HG03039 (cell line): Measurements from ENCODE around the gene SRGAP2B.
"Not testable (repeated sequence)": the region's sequence is repeated elsewhere in the genome, so short reads cannot be mapped to it uniquely, and the experiment has no call there.

Experiments used
- ATAC-seq: cut with Tn5 transposase; IDR thresholded peaks from one replicate; pipeline ENCODE4 v1.9.1; 2021; ENCODE audit warnings: mild to moderate bottlenecking, moderate library complexity; ENCODE audit not compliant: unreplicated experiment

Gene SRGAP2B

DNA sequence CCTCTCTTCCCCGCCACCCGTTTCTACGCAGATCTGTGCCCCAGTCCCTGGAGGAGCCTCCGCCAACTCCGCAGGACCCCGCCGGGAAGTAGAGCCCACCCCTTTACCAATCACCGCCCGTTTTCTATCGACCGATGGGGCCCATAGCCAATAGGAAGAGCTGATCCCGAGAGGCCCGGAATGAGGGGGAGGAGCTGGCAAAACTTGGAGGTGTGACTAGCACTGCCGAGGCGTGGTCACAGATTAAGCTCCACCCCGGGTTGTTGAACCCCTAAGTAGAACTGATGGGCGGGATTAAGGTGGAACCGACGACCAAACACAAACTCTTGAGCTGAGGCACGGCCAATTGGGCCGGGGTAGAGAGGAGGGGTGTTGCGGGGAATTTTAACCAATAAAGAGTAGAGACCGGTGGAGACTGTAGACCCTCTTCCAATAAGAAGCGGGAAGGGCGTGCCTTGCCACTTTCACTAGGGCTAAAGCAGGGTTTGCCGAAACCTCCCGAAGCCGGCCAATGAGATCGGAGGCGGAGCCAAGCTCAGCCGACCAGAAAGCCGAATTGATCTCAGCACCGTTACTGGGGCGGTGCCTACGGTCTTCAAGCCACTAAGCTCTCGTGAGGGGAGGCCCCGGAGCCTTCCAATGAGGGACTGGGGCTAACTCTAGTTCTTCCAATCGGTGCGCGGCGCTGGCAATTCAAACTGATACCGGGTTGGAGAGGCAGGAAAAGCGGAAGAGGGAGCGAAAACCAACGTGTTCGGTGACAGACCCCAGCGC lies at the start of gene SRGAP2B, which contains the start of gene FAM72D:
TSS of gene SRGAP2B (minus strand) at position 45 of the 774 bp plus-strand sequence. CDS start 2,427 bp downstream, outside the sequence.
TSS of gene FAM72D (plus strand) at position 691 of the 774 bp plus-strand sequence. CDS start 874 bp downstream, outside the sequence.
- peak; percentile 84 for ATAC-seq

DNA sequence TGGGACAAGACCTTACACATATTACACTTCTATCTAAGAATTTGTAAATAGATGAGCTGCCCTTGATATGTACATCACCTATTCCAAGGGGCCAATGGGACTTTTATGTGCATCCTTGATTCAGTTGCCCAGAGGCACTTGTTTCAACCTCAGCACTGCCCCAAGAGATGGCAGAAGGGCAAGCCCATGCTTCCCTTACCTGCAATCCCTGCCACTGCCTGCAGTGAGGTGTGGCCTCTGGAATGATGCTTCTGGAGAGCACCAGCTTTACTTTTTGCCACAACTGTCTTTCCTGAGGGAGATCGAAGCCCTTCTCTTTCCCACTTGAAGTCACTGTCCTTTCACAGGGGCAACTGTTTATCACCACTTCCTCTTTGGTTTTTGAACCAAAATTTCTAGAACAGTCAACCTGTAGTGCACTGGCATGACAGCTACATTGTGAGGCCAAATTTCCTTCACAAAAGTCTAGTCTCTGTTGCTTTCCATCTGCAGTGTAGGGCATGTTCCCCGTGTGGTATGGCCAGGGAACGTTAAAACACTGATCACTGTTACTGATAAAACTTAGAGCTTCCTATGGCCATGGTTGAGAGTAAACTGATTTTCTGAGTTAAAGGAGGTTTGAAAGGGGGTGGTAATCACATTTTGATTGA lies 49.3 kb upstream of the SRGAP2B start:
- ATAC-seq: not testable (repeated sequence)

DNA sequence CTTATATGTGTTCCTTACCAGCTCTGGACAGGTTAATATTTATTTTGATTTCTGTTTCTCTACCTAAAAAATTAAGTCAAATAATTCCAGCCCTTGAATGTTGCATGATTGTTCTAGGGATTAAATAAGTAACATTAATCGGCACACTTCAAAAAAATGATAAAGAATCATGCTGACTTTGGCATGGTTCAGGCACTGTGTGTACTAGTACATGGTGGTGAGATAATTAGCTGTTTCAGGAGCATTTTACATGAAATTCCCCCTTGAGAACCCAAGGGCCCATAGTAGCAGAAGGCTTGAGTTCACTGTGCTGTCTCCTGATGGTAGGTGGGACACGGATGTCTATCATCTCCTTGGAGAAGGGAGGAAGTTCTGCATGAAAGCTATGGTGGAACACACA lies 45.4 kb upstream of the SRGAP2B start:
- not testable (repeated sequence) for ATAC-seq

DNA sequence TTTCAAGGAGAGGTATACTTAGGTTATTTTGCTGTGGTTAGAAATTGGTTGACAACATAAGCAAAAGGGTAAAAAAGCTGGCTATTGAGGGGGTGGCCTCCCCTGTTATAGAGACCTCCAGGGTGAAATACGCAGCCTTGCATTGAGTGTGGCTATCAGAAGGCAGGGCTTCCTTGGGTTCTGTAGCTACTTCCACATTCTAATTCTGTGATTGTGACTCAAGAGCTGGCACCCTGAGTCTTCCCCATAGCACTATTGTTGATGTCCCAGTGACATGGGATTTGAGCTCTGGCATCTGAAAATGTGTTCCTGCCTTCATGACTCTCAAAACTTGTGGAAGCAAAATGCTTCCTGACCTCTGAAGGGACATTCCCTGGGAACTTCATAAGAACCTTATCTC lies 39.3 kb upstream of the SRGAP2B start:
- ATAC-seq: not testable (repeated sequence)

DNA sequence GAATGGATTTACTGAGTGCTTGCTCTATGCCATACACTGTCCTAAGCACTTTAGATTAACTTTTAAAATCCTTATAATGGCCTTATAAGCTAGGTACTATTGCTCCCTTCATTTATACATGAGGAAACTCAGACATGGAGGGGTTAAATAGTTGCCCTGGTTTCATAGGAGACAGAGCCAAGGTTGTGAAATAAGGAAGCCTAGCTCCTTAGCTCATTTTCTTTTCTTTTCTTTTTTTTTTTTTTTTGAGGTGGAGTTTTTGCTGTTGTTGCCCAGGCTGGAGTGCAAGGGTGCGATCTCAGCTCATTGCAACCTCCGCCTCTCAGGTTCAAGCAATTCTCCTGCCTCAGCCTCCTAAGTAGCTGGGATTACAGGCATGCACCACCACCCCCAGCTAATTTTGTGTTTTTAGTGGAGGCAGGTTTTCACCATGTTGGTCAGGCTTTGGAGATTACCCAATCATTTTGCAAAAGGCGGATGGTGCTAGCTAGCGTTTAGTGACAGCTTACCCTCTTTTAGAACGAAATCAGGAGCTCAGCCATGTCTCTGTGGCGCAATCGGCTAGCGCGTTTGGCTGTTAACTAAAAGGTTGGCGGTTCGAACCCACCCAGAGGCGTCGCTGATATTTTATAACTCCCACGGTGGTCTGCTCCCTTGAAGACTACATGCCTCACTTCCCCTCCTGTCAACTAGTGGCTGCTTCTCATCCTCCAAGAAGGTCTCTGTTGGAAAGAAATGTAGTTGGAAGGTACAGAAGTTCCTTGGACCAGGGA lies 33.8 kb upstream of the SRGAP2B start:
- not testable (repeated sequence) for ATAC-seq

DNA sequence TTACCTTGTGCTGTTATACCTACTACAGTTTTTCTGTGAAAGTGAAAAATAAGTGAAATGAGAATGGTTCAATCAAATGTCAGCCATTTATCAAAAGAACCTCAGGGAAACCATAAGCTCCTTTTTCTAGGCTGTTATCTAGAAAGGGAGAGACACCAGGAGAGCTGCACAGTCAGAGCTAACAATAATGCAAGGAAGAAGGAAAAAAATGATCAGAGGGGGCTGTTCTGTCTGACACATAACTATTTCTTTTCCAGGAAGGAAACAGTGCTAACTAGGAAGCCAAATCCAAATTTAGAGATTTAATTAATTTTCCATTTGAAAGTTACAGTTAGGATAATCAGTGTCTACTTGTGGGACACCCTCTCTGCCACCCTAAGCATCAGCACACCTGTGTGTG lies 32.0 kb upstream of the SRGAP2B start:
- not testable (repeated sequence) for ATAC-seq

DNA sequence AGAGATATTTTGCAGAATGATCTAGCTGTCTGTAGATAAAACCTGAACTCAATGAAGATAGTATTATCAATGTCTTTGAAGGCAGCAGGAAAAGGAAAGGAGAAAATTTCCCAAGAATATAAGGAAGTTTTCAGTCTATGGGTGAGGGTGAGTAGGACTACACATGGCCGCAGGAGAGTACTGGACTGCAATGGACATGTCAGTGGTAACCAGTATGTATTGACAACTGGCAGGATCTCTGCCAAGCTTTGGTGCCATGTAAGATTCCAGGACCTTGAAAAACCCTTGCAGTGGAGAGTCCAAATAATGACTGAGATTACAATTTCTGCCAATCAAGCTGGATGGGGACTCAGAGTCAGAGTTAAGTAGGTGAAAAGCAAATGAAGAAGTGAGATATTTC lies 30.0 kb upstream of the SRGAP2B start:
- ATAC-seq: not testable (repeated sequence)

DNA sequence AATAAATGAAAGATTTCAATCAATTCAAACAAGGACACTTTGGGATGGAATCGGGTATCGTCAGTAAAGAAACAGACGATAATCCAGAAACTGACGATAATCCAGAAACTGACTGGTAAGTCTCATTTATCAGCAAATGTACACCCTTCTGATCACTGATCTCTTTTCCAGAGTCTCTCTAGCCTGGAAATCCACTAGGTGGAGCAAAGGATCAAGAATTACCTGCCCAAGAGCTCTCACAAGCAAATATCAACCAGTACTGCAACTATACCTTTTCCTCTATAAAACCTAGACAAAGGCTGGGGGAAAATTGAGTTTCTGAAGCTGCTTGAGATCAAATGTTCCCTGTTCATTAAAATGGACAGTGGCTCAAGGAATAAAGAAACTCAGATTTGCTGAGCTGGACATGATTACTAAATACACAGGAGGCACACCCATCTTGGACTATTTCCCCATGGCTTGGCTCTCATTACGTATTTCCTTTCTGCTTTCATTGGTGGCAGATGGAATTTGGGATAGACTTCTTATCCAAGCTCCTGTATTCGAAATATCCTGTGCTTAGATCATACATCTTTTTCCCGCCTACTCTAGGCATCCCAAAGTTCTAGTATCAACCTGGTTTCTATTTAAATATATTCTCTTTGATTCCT lies 29.0 kb upstream of the SRGAP2B start:
- not testable (repeated sequence) for ATAC-seq

DNA sequence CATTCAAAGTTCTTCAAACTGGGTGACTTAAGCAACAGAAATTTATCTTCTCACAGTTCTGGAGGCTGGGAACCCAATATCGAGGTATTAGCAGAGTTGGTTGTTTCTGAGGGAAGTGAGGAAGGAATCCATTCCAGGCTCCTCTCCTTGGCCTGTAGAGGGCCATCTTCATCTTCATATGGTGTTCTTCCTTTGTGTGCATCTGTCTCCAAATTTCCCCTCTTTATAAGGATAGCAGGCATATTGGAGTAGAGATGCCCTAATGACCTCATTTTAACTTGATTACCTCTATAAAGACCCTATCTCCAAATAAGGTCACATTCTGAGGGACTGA lies 27.9 kb upstream of the SRGAP2B start:
- not testable (repeated sequence) for ATAC-seq

DNA sequence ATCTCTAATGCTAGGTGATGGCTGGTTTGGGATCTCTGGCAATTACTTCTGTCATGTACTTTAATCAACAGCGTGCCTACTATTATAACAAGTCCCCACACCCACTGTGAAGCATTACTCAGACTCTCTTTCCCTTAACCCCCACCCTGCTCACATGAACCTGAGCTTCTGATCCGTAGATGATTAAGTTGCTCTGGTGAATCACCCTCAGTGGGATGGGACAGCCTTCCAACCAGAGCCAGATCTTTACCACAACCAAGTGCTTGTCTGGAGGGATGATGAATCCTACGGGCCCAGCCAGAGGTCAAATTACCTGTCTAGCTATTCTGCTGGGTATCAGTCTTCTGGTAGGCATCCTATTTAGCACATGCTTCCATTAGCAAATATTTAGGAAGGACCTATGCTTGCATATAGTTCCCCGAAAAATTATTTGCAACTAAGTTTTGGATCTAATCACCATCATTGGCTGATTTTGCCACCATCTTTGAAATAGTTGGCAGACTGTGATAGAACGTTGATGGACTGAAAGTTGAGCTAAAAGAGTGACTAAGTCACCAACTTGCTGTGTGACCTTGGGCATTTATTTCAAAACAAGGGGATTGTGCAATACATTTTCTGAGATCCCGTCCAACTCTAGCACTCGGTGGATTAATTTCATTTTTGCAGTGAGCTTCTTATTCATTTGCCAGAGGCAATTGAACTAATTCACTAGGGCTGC lies 27.4 kb upstream of the SRGAP2B start:
- ATAC-seq: not testable (repeated sequence)

DNA sequence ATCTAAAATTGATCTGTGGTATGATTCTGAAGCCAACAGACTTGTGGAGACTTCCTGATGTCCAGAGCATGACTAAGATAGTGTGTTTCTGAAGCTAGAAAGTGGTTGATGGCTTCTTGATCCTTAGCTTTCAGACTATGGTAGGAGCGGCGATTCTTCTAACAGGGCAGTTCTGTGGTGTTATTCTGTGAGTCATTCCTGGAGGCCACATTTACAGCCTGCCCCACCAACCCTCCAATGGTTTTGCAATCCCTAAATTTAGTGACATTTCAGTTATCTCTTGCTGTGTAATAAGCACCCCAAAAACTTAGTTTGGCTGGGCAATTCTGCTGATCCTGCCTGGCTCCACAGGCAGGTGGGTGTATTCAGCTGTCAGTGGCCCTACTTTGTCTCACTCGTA lies 24.7 kb upstream of the SRGAP2B start:
- not testable (repeated sequence) for ATAC-seq

DNA sequence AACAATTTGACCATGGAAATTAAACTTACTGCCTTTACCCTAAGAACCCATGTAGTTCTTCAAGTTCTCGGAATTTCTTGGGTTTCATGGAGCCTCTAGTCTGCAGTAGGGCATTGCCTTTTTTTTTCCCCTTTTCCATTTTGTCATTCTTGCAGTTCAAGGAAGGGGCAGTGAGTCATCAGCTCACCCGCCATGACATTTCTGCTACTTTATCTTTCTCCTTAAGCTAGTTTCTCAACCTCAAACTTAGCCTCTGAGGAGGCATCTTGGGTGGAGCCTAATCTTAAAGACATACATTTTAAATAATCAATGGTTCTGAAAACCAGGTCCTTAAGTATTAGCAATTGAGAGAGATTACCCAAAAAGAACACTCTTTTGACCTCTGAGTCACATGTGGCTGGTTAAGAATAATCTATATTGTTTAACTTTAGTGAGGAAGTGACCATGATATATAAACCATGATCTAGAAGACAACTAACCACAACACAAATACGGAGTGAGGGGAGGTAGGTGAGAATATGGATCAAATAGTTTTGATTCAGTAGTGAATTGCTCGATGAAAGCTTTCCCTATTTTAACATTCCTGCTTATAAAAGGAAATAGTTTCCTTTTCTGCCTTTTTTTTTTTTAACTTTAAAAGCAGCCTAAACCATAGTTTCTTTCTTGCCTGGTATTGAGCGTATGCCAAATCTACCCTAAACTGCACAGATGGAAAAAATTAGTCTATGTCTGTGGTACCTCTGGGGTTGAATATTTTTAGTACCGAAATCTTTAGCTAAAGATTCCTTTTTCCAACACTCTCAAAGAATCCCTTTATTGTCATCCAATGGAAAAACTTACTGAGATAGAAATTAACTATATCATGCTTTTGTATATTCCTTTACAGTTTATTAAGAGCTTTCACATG lies 20.7 kb upstream of the SRGAP2B start:
- not testable (repeated sequence) for ATAC-seq

DNA sequence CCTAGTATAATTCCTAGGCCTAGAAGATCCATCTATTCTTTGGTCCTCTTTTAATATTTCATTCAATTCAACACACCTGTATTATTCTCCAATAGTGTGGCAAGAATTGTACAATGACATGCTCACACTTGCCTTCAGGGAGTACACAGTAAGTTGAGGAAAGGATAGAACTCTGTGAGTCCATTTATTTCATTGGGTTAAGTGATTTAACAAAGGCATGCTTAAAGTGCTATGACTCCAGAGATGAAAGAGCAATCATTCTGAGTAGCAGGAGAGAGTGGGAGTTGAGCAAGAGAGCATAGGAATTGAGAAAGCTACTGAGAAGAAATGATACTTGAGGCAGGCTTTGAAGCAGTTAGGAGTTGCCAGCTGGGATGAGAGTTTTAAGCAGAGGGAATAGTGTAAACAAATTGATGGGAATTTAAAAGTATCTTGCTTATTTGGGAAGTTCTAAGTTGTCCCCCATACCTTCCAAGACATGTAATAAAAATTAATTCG lies 19.5 kb upstream of the SRGAP2B start:
- ATAC-seq: not testable (repeated sequence)

DNA sequence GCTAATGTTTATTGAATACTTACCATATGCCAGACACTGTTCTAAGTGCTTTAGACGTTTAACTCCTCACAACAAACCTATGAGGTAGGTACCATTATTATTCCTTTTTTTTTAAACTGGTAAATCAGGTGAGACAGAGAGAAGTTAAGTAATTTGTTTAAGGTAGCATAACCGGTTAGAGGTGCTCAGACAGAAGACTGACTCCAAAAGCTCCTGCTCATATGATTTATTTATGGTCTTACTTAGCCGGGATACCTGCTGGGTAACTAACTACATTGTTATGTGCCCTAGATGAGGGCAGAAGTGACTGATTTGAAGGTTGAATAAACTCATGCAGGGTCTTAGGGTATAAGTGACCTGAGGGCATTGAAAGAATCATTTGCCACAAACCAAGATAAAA lies 17.6 kb upstream of the SRGAP2B start:
- ATAC-seq: not testable (repeated sequence)

DNA sequence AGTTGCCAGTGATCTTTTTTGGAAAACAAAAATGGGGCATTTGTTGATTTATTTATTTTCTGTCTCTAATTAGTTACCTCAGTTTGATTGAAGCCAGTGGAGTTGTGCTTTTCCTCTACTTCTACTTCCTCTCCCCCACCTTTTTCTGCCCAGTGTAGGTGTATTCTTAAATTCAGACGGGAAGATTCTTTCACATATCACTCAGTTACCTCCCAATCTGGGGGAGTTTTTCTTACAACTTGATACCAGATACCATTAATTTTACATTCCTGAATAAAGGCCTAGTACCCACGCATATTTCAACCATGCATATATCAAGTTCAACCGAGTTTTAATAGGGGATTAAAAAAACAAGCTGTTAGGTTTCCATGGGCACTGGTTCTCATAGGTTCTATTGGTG lies 16.5 kb upstream of the SRGAP2B start:
- ATAC-seq: not testable (repeated sequence)

DNA sequence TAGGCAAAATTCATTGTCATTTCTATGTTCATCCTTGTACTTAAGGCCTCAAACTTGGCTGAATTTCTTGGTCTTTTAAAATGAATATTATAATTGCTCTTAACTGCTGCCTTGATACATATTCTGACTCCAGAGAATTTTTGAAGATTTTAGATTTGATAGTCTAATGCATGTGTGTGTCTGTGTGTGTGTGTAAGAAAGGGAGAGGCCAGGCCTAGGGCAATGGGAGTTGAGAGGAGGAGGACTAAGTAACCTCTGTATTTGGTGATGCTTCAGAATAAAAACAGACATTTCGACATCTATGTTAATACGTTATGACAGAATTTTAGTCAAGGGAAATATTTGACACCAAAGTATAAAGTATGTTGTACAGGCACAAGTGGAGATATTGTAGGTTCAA lies 8.2 kb upstream of the SRGAP2B start:
- ATAC-seq: not testable (repeated sequence)

DNA sequence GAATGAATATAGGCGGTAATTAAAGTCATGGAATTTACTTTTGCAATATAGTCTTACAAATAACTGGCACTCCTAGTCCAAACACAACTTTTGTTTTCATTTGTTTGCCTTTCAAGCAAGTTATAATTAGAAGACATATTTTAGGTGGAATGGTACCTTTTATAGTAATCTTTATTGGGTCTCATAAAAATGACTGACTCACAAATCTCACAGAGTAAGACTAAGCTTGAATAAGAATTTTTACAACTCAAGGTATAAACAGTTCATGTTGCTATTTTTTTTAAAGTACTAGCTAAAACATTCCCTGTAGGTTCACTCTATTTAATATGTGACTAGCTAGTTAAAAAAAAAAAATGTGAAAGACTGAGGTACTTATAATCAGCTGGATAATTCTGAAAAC lies 6.6 kb upstream of the SRGAP2B start:
- ATAC-seq: not testable (repeated sequence)

DNA sequence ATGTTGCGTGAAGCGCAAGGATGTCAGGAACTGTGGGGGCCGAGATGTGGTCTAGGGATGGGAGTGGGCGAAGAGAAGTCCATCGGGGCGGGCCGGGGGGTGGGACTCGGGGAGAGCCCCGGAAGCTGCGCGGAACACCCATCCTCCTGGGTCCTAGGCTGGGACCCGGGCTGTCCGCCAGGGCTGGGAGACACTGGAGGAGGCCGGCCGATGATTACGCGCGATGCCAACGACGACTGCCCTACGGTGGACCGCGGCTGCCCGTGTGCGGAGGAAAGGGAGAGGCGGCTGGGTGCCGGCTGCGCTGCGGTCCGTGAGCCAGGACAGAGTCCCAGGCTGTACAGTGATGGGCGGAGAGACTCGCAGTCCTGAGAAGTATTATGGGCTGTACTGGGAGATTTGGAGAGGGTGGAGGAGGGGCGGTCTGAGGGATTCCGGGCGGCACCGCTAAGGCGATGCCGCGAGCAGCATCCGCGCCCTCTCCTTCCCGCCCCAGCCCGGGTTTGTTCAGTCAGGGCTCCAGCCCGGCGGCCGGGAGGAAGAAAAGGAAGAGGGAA lies 395 bp downstream of the SRGAP2B start:
- peak; percentile 3 for ATAC-seq
